Measurements from ENCODE around the gene KLF7.
A peak's percentile ranks its signal among the peaks of the same experiment; 100 is the strongest.

The KLF7 gene

DNA sequence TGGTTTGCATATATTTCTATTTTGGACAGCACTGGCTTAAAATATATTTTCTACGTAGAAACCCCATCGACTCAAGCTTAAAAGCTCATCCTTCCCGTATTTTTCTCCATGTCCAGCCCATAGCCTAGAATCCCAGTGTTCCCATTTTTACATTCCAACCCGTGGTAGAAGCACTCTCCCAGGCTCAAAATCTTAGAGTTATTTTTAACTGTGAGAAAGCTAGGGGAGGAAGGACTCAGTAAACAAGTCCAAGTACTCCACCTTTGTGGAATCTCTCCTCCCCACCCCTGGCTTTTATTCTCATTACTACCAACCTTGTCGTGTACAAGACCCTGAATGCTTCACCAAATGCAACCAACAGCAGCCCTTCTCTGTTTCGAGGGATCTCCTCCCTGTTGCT is 69.8 kb downstream of the KLF7 start:
- FAIRE-seq (no peak), DNase-seq (ENCODE audit: insufficient read length, low spot score) (no peak)
- TF ChIP-seq POLR2A (IDR thresholded peaks at IDR 0.05; ENCODE audit: low read depth, low read length) (no peak), POLR2AphosphoS5 (IDR thresholded peaks at IDR 0.05; ENCODE audit: low read depth, low read length) (no peak), PAX5 (IDR thresholded peaks at IDR 0.05; ENCODE audit: insufficient read depth, low read length, severe bottlenecking) (no peak), TAF1 (IDR thresholded peaks at IDR 0.05; ENCODE audit: low read depth, low read length) (no peak), SPI1 (IDR thresholded peaks at IDR 0.05; ENCODE audit: low read depth, low read length) (no peak), POU2F2 (IDR thresholded peaks at IDR 0.05; ENCODE audit: low read depth, low read length) (no peak)

DNA sequence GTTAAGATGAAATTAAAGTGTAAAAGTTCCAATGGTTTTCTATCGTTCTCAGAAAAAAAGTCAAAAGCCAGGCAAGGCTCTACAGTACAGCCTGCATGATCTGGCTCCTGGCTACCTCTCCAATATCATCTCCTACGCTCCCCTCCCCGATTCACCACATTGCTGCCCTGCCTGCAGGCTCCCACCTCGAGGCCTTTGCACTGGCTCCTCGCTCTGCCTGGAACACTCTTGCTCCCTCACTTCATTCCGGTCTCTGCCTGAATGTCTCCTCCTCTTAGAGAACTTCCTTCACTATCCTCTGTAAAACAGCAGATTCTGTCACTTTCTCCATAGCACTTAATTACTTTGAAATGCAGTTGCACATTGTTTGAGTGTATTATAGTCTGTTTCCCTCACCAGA is 72.5 kb downstream of the KLF7 start:
- no peak for TF ChIP-seq POLR2A (IDR thresholded peaks at IDR 0.05; ENCODE audit: low read depth, low read length)
- TF ChIP-seq TAF1 (IDR thresholded peaks at IDR 0.05; ENCODE audit: low read depth, low read length), result no peak
- no peak for TF ChIP-seq POLR2AphosphoS5 (IDR thresholded peaks at IDR 0.05; ENCODE audit: low read depth, low read length)
- TF ChIP-seq SPI1 (IDR thresholded peaks at IDR 0.05; ENCODE audit: low read depth, low read length), result no peak
- TF ChIP-seq POU2F2 (IDR thresholded peaks at IDR 0.05; ENCODE audit: low read depth, low read length), result no peak
- no peak for TF ChIP-seq PAX5 (IDR thresholded peaks at IDR 0.05; ENCODE audit: insufficient read depth, low read length, severe bottlenecking)
- no peak for FAIRE-seq
- no peak for DNase-seq (ENCODE audit: insufficient read length, low spot score)

DNA sequence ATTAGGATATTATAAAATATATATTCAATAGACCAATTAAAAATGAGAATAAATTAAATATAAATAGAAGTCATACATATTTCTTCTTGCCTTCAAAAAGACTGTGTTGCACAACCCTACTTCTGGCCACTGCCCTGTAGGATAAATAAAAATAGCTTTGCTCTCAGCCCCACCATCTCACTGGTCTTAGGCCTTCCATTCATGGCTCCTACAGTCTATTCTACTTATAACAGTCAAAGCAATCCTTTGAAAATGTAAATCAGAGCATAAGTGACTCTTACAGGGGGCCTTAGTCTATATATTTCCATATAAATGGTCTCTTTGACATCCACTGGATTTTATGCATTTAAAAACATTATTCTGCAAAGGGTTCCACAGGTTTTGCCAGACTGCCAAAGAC is 72.9 kb downstream of the KLF7 start:
- FAIRE-seq, result no peak
- TF ChIP-seq POLR2AphosphoS5 (IDR thresholded peaks at IDR 0.05; ENCODE audit: low read depth, low read length) (no peak), POU2F2 (IDR thresholded peaks at IDR 0.05; ENCODE audit: low read depth, low read length) (no peak), TAF1 (IDR thresholded peaks at IDR 0.05; ENCODE audit: low read depth, low read length) (no peak), PAX5 (IDR thresholded peaks at IDR 0.05; ENCODE audit: insufficient read depth, low read length, severe bottlenecking) (no peak), SPI1 (IDR thresholded peaks at IDR 0.05; ENCODE audit: low read depth, low read length) (no peak), POLR2A (IDR thresholded peaks at IDR 0.05; ENCODE audit: low read depth, low read length) (no peak)
- DNase-seq (ENCODE audit: insufficient read length, low spot score), result no peak

DNA sequence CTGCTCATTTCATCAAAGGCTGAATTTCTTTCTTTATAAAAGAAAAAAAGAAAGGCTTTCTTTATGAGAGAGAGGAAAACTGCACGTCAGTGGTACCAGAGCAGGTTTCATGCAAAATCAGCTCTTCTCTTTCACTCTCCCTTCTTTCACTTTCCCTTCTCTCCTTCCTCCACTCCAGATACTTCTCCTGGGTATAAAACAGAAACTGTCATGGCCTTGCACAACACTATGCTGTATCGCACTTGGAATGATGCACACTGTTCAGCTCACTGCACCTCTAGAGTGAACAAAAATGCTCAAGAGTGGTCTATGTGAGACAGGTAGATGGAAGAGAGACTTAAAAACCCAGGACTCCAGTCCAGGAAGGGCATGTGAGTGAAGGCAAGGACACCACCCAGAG is 73.8 kb downstream of the KLF7 start:
- DNase-seq (ENCODE audit: insufficient read length, low spot score) (no peak), FAIRE-seq (peak; percentile 20)
- TF ChIP-seq POLR2A (IDR thresholded peaks at IDR 0.05; ENCODE audit: low read depth, low read length) (no peak), SPI1 (IDR thresholded peaks at IDR 0.05; ENCODE audit: low read depth, low read length) (no peak), POU2F2 (IDR thresholded peaks at IDR 0.05; ENCODE audit: low read depth, low read length) (no peak), TAF1 (IDR thresholded peaks at IDR 0.05; ENCODE audit: low read depth, low read length) (no peak), PAX5 (IDR thresholded peaks at IDR 0.05; ENCODE audit: insufficient read depth, low read length, severe bottlenecking) (no peak), POLR2AphosphoS5 (IDR thresholded peaks at IDR 0.05; ENCODE audit: low read depth, low read length) (no peak)

DNA sequence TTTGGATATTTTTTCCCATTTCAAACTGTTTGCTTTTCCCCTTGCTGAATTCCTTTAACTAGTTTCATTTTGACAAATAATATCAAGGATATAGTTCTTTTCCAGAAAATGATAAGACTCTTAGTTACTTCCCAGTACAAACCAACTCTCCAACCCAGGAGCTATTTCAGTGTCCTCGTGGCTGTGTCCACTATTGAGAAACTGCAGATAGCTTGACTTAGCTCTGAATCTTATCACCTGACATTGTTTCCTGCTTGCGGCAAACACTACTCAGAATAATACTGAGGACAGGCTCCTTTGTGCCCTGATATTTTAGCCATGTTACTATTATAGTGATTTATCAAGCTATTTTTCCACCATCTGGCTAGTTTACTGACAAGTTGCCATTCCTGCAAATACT is 74.6 kb downstream of the KLF7 start:
- FAIRE-seq (no peak), DNase-seq (ENCODE audit: insufficient read length, low spot score) (no peak)
- no peak for TF ChIP-seq POLR2AphosphoS5 (IDR thresholded peaks at IDR 0.05; ENCODE audit: low read depth, low read length)
- TF ChIP-seq TAF1 (IDR thresholded peaks at IDR 0.05; ENCODE audit: low read depth, low read length), result no peak
- no peak for TF ChIP-seq POLR2A (IDR thresholded peaks at IDR 0.05; ENCODE audit: low read depth, low read length)

DNA sequence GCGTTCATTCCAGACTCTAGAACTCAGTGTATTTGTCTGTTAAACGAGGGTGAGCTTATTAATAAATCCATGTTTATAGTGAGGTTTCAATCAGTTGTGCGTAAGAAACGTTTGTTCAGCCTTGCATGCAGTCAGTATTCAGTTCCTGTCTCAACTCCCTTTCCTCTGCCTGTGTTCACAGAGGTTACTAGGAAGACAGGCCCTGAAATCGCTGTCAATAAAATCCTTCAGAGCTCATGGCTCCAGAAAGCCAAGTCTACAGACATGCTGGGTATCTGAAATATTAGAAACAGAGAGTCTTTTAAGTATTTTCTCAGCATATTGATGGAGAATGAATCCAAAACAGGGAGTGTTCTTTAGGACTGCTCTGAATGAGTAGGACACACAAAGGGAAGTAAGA is 75.4 kb downstream of the KLF7 start:
- no peak for FAIRE-seq
- TF ChIP-seq POLR2AphosphoS5 (IDR thresholded peaks at IDR 0.05; ENCODE audit: low read depth, low read length), result no peak
- TF ChIP-seq SPI1 (IDR thresholded peaks at IDR 0.05; ENCODE audit: low read depth, low read length), result peak; percentile 62
- TF ChIP-seq TAF1 (IDR thresholded peaks at IDR 0.05; ENCODE audit: low read depth, low read length), result no peak
- DNase-seq (ENCODE audit: insufficient read length, low spot score), result no peak

DNA sequence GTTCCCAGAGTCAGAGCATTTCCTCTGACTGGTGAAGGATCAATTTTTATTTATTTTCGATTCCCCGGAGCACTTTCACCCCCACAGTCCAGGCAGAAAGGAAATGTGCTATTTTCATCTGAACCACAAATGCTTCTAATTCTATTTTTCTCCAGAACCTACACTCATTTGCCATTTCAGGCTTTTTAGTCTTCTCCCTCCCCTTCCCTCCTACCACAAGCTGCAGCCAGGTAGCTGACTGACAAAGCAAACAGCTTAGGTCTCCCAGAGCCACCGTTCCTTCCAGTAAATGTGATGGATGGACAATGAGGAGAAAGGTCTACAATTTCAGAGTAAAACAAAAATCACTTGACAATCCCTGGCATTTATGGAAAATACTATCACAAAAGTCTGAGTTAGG is 76.9 kb downstream of the KLF7 start:
- DNase-seq (ENCODE audit: insufficient read length, low spot score) (no peak), FAIRE-seq (no peak)
- TF ChIP-seq POLR2AphosphoS5 (IDR thresholded peaks at IDR 0.05; ENCODE audit: low read depth, low read length), result no peak
- no peak for TF ChIP-seq POLR2A (IDR thresholded peaks at IDR 0.05; ENCODE audit: low read depth, low read length)
- no peak for TF ChIP-seq TAF1 (IDR thresholded peaks at IDR 0.05; ENCODE audit: low read depth, low read length)
- no peak for TF ChIP-seq PAX5 (IDR thresholded peaks at IDR 0.05; ENCODE audit: insufficient read depth, low read length, severe bottlenecking)
- no peak for TF ChIP-seq SPI1 (IDR thresholded peaks at IDR 0.05; ENCODE audit: low read depth, low read length)
- no peak for TF ChIP-seq POU2F2 (IDR thresholded peaks at IDR 0.05; ENCODE audit: low read depth, low read length)

DNA sequence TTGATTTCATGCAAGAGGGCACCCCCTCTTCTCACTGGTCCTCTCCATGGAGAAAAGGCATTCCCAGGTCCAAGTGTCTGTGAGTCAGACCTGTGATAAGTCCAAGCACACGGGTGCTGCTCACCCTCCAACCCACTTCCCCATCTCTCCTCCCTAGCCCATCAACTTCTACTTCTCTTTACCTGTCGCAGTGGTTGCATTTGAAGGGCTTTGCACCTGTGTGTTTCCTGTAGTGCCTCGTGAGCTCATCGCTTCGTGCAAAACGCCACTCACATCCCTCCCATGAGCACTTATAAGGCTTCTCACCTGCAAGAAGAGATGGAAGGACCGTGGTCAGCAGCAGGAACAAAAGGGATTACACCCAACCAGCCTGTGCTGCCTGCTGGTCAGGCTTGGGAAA is 77.5 kb downstream of the KLF7 start:
- no peak for FAIRE-seq

DNA sequence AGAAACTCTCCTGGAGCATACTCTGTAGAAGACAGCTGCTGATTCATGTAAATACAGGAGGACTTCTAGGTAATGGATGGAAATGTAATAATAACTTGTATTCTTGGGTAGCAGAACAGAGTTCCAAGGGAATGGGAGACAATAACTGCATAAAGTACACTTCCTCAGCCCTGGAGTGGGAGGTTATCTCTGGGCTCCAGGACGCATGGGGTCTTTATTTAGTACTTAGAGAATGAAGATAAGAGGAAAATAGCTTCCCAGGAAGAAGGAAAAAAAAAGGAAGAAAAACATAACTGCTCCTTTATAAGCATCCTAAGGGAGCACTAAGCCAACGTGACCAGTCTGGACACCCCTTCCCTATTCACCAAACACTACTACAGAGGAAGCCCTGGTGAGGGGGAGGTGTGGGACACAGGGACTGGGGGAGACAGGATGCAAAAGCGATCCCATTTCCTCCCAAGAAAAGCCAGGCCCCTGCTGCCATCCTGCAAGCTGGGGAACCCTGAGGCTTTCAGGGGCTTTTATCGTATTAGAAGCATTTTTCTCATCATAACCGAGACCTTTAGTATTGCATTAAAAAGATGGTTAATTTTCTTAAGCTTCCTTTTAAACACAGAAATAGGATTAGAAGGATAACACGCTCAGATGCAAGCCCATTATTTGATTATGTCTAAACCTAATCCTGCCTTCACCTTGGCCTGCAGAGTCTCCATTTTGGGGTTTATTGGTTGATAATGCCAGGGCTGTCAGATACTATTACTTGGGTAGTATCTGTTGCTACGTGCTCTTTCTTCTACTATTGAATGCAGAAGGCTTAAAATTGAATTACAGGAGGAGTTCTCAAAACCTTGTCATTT is 78.5 kb downstream of the KLF7 start:
- FAIRE-seq (no peak), DNase-seq (ENCODE audit: insufficient read length, low spot score) (no peak)
- TF ChIP-seq POLR2A (IDR thresholded peaks at IDR 0.05; ENCODE audit: low read depth, low read length) (no peak), PAX5 (IDR thresholded peaks at IDR 0.05; ENCODE audit: insufficient read depth, low read length, severe bottlenecking) (no peak), POLR2AphosphoS5 (IDR thresholded peaks at IDR 0.05; ENCODE audit: low read depth, low read length) (no peak), TAF1 (IDR thresholded peaks at IDR 0.05; ENCODE audit: low read depth, low read length) (no peak), SPI1 (IDR thresholded peaks at IDR 0.05; ENCODE audit: low read depth, low read length) (no peak), POU2F2 (IDR thresholded peaks at IDR 0.05; ENCODE audit: low read depth, low read length) (no peak)

More for the DNA sequence above, 77.5 kb downstream of the KLF7 start:
- no peak for DNase-seq (ENCODE audit: insufficient read length, low spot score)
- TF ChIP-seq PAX5 (IDR thresholded peaks at IDR 0.05; ENCODE audit: insufficient read depth, low read length, severe bottlenecking) (no peak), TAF1 (IDR thresholded peaks at IDR 0.05; ENCODE audit: low read depth, low read length) (no peak), SPI1 (IDR thresholded peaks at IDR 0.05; ENCODE audit: low read depth, low read length) (no peak), POLR2AphosphoS5 (IDR thresholded peaks at IDR 0.05; ENCODE audit: low read depth, low read length) (no peak), POU2F2 (IDR thresholded peaks at IDR 0.05; ENCODE audit: low read depth, low read length) (no peak)

DNA sequence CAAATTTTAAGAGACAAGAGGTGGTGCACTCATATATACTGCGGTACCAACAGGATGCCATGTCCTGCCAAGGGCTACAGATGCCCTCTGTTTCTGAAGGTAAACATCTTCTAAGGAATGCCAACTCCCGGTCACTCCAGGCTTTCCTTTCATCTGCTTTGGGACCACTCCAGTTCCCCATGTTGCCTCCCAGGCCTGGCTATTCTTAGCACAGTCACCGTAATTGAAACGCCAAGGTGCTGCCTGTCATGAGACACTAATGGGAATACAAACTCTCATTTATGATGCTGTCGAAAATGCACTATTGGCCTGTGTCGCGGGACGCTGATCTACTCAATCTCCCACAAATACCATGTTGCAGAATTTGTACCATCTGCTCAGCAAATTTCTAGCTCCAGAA is 79.6 kb downstream of the KLF7 start:
- no peak for FAIRE-seq

More for the DNA sequence above, 79.6 kb downstream of the KLF7 start:
- TF ChIP-seq POU2F2 (IDR thresholded peaks at IDR 0.05; ENCODE audit: low read depth, low read length), result no peak
- no peak for TF ChIP-seq TAF1 (IDR thresholded peaks at IDR 0.05; ENCODE audit: low read depth, low read length)
- no peak for TF ChIP-seq POLR2A (IDR thresholded peaks at IDR 0.05; ENCODE audit: low read depth, low read length)
- TF ChIP-seq PAX5 (IDR thresholded peaks at IDR 0.05; ENCODE audit: insufficient read depth, low read length, severe bottlenecking), result no peak
- no peak for TF ChIP-seq POLR2AphosphoS5 (IDR thresholded peaks at IDR 0.05; ENCODE audit: low read depth, low read length)
- TF ChIP-seq SPI1 (IDR thresholded peaks at IDR 0.05; ENCODE audit: low read depth, low read length), result no peak
- DNase-seq (ENCODE audit: insufficient read length, low spot score), result no peak

Data from GM12891 (cell line).